Activated CD8-positive, alpha-beta memory T cell treated with anti-CD3 and anti-CD28 coated beads, Interleukin-2, amount 10 ng/mL, durations not matched to agents 7 days and 5 days (primary cell): ENCODE data around the gene MATK. TPM values are rescaled to one million over a fixed set of nuclear protein-coding genes. Genes with fewer than 3 reads are reported as not detected.
"Not testable (repeated sequence)": the region's sequence is repeated elsewhere in the genome, so short reads cannot be mapped to it uniquely, and the experiment has no call there.

Experiments
- ATAC-seq: fragments of 150-1000 bp; cut with Tn5 transposase; one replicate; pipeline ENCODE4 v1.10.0; 2021; ENCODE audit warnings: moderate library complexity
- CTCF ChIA-PET: fragments of 350-600 bp; sonication (Branson Sonifier 250); formaldehyde crosslinking; loops from one replicate; lab custom pipeline; 2021; ENCODE audit warnings: antibody characterized with exemption; lab: Charles Lee
- DNase-seq: peaks from one replicate; pipeline ENCODE4 v3.0.0-alpha.2; 2020
- H3K27ac Mint-ChIP-seq: one replicate; pipeline ENCODE4 v1.8.0; 2021; ENCODE audit warnings: mild to moderate bottlenecking, mixed read lengths
- H3K27me3 Mint-ChIP-seq: one replicate; pipeline ENCODE4 v1.8.0; 2021; ENCODE audit warnings: mixed read lengths
- H3K36me3 Mint-ChIP-seq: one replicate; pipeline ENCODE4 v1.8.0; 2021; ENCODE audit warnings: mild to moderate bottlenecking, mixed read lengths
- H3K4me1 Mint-ChIP-seq: one replicate; pipeline ENCODE4 v1.8.0; 2021; ENCODE audit warnings: mixed read lengths
- H3K4me3 Mint-ChIP-seq: one replicate; pipeline ENCODE4 v1.8.0; 2021; ENCODE audit warnings: mild to moderate bottlenecking, moderate library complexity, mixed read lengths
- H3K9me3 Mint-ChIP-seq: one replicate; pipeline ENCODE4 v1.8.0; 2022; ENCODE audit warnings: low read depth, mixed read lengths
- total RNA-seq, 2 experiments: library from RNA; stranded (reverse); gene quantifications; one replicate each; pipeline ENCODE4 v1.2.3, GENCODE V29; 2021

The MATK gene
- total RNA-seq, 2 experiments from 2014 or later = 26.8 to 30.8 TPM

- DNase-seq = no peak
- Mint-ChIP-seq H3K4me3 (no peak overlapping the region), H3K27ac (no peak overlapping the region), H3K36me3 (no peaks in the 10 kb centered on the region), H3K9me3 (no peaks in the 10 kb centered on the region), H3K4me1 (peaks cover 15% of the 10 kb centered on the region), H3K27me3 (no peaks in the 10 kb centered on the region)
- CTCF ChIA-PET = interaction anchor here (0.6 to 3.9 kb wide), 18 partner anchors 9 to 390 kb away, joined by 3 to 68 read pairs (median 6); partner anchors contain the start of genes APBA3 and MRPL54
- no peak for ATAC-seq
These were observed 36.6 kb upstream of the MATK start for GRCh38 chr19:3822683-3823349.

- peak; percentile 95 for ATAC-seq
- H3K4me3 Mint-ChIP-seq = peak overlapping the region; percentile 30
These were observed 35.7 kb upstream of the MATK start for GRCh38 chr19:3821857-3822364.

GRCh38 chr19:3821156-3821555 is 35.0 kb upstream of the MATK start:
- H3K27ac Mint-ChIP-seq = no peak overlapping the region
- ATAC-seq (no peak), DNase-seq (no peak)
- H3K4me1 Mint-ChIP-seq = peaks cover 17% of the 10 kb centered on the region
- no peaks in the 10 kb centered on the region for H3K27me3 Mint-ChIP-seq
- H3K36me3 Mint-ChIP-seq = no peaks in the 10 kb centered on the region
- H3K4me3 Mint-ChIP-seq = no peak overlapping the region
- CTCF ChIA-PET = interaction anchor here (0.8 to 3.9 kb wide), 8 partner anchors 10 to 380 kb away, joined by 3 to 68 read pairs (median 10); partner anchors contain the start of genes APBA3 and MRPL54
- no peaks in the 10 kb centered on the region for H3K9me3 Mint-ChIP-seq

More at GRCh38 chr19:3821857-3822364, 35.7 kb upstream of the MATK start:
- Mint-ChIP-seq H3K4me1 (peaks cover 17% of the 10 kb centered on the region), H3K27me3 (no peaks in the 10 kb centered on the region), H3K9me3 (no peaks in the 10 kb centered on the region), H3K36me3 (no peaks in the 10 kb centered on the region), H3K27ac (no peak overlapping the region)
- peak; percentile 92 for DNase-seq
- CTCF ChIA-PET = interaction anchor here (0.8 to 3.9 kb wide), 24 partner anchors 10 to 379 kb away, joined by 3 to 68 read pairs (median 5); partner anchors contain the start of genes APBA3 and MRPL54

GRCh38 chr19:3819989-3820388 is 33.8 kb upstream of the MATK start:
- DNase-seq (no peak), ATAC-seq (no peak)
- no peaks in the 10 kb centered on the region for H3K36me3 Mint-ChIP-seq
- no peak overlapping the region for H3K27ac Mint-ChIP-seq
- H3K9me3 Mint-ChIP-seq = no peaks in the 10 kb centered on the region
- H3K27me3 Mint-ChIP-seq = no peaks in the 10 kb centered on the region
- H3K4me1 Mint-ChIP-seq = peaks cover 17% of the 10 kb centered on the region
- CTCF ChIA-PET = interaction anchor here (3.9 kb wide), 1 partner anchor 59 kb away, joined by 68 read pairs; the partner anchor contains the start of genes APBA3 and MRPL54
- H3K4me3 Mint-ChIP-seq = no peak overlapping the region

- CTCF ChIA-PET = interaction anchor here (0.8 to 2.6 kb wide), 8 partner anchors 8 to 321 kb away, joined by 3 to 16 read pairs (median 4); partner anchors contain the start of genes APBA3 and MRPL54
- no peak for DNase-seq
- no peak overlapping the region for H3K27ac Mint-ChIP-seq
- no peak overlapping the region for H3K4me3 Mint-ChIP-seq
- no peak for ATAC-seq
- no peaks in the 10 kb centered on the region for H3K27me3 Mint-ChIP-seq
- H3K9me3 Mint-ChIP-seq = no peaks in the 10 kb centered on the region
- H3K36me3 Mint-ChIP-seq = no peaks in the 10 kb centered on the region
- H3K4me1 Mint-ChIP-seq = peaks cover 26% of the 10 kb centered on the region
These were observed 32.7 kb upstream of the MATK start for GRCh38 chr19:3818918-3819317.

- H3K36me3 Mint-ChIP-seq = peaks cover 1% of the 10 kb centered on the region
- no peak for DNase-seq
- H3K9me3 Mint-ChIP-seq = no peaks in the 10 kb centered on the region
- CTCF ChIA-PET = interaction anchor here (0.8 to 2.6 kb wide), 9 partner anchors 9 to 321 kb away, joined by 3 to 16 read pairs (median 4); partner anchors contain the start of genes APBA3 and MRPL54
- H3K4me1 Mint-ChIP-seq = peaks cover 31% of the 10 kb centered on the region
- H3K27me3 Mint-ChIP-seq = no peaks in the 10 kb centered on the region
- no peak for ATAC-seq
- no peak overlapping the region for H3K27ac Mint-ChIP-seq
- no peak overlapping the region for H3K4me3 Mint-ChIP-seq
These were observed 32.3 kb upstream of the MATK start for GRCh38 chr19:3818466-3818865.

GRCh38 chr19:3817761-3818160 is 31.6 kb upstream of the MATK start:
- Mint-ChIP-seq H3K4me1 (peaks cover 38% of the 10 kb centered on the region), H3K4me3 (no peak overlapping the region), H3K27ac (no peak overlapping the region), H3K27me3 (no peaks in the 10 kb centered on the region), H3K9me3 (no peaks in the 10 kb centered on the region), H3K36me3 (peaks cover 1% of the 10 kb centered on the region)
- CTCF ChIA-PET = interaction anchor here (0.6 to 2.6 kb wide), 8 partner anchors 17 to 322 kb away, joined by 3 to 16 read pairs (median 4); partner anchors contain the start of genes APBA3 and MRPL54
- no peak for DNase-seq
- no peak for ATAC-seq

- H3K27ac Mint-ChIP-seq = no peak overlapping the region
- DNase-seq = no peak
- H3K9me3 Mint-ChIP-seq = no peaks in the 10 kb centered on the region
- H3K27me3 Mint-ChIP-seq = no peaks in the 10 kb centered on the region
- H3K4me1 Mint-ChIP-seq = peaks cover 40% of the 10 kb centered on the region
- CTCF ChIA-PET = interaction anchor here (1.0 to 2.6 kb wide), 3 partner anchors 21 to 323 kb away, joined by 3 to 16 read pairs (median 4); partner anchors contain the start of genes APBA3 and MRPL54
- H3K4me3 Mint-ChIP-seq = no peak overlapping the region
- no peak for ATAC-seq
- H3K36me3 Mint-ChIP-seq = peaks cover 1% of the 10 kb centered on the region
These were observed 30.5 kb upstream of the MATK start for GRCh38 chr19:3816566-3817218.

GRCh38 chr19:3816148-3816547 is 30.0 kb upstream of the MATK start:
- ATAC-seq, H3K27me3 Mint-ChIP-seq, H3K36me3 Mint-ChIP-seq, H3K27ac Mint-ChIP-seq, H3K9me3 Mint-ChIP-seq, H3K4me3 Mint-ChIP-seq, DNase-seq: not testable (repeated sequence)
- H3K4me1 Mint-ChIP-seq = peaks cover 38% of the 10 kb centered on the region
- CTCF ChIA-PET = interaction anchor here (0.7 to 1.1 kb wide), 3 partner anchors 21 to 1323 kb away, joined by 3 to 4 read pairs (median 4); no protein-coding TSS in a partner anchor

GRCh38 chr19:3814648-3815047 is 28.5 kb upstream of the MATK start:
- ATAC-seq (no peak), DNase-seq (no peak)
- Mint-ChIP-seq H3K4me1 (peaks cover 38% of the 10 kb centered on the region), H3K27me3 (no peaks in the 10 kb centered on the region), H3K36me3 (peaks cover 1% of the 10 kb centered on the region), H3K4me3 (no peak overlapping the region), H3K27ac (peak overlapping the region; percentile 86), H3K9me3 (no peaks in the 10 kb centered on the region)
- CTCF ChIA-PET = interaction anchor here (1.1 kb wide), 1 partner anchor 31 kb away, joined by 4 read pairs; no protein-coding TSS in a partner anchor

GRCh38 chr19:3813473-3814392 is 27.6 kb upstream of the MATK start:
- Mint-ChIP-seq H3K4me1 (peaks cover 38% of the 10 kb centered on the region), H3K36me3 (peaks cover 1% of the 10 kb centered on the region), H3K27me3 (no peaks in the 10 kb centered on the region), H3K9me3 (no peaks in the 10 kb centered on the region), H3K27ac (peak overlapping the region; percentile 86), H3K4me3 (no peak overlapping the region)
- CTCF ChIA-PET = interaction anchor here (0.6 to 3.5 kb wide), 8 partner anchors 9 to 52 kb away, joined by 3 to 29 read pairs (median 4); partner anchors contain the start of genes APBA3, MATK and MRPL54
- DNase-seq (peak; percentile 58), ATAC-seq (no peak)

- H3K4me1 Mint-ChIP-seq = peaks cover 45% of the 10 kb centered on the region
- H3K9me3 Mint-ChIP-seq = peaks cover 2% of the 10 kb centered on the region
These were observed 24.7 kb upstream of the MATK start for GRCh38 chr19:3810708-3811355.

More at GRCh38 chr19:3810708-3811355, 24.7 kb upstream of the MATK start:
- ATAC-seq = no peak
- Mint-ChIP-seq H3K36me3 (peaks cover 1% of the 10 kb centered on the region), H3K4me3 (no peak overlapping the region), H3K27me3 (no peaks in the 10 kb centered on the region), H3K27ac (no peak overlapping the region)
- CTCF ChIA-PET = interaction anchor here (3.5 kb wide), 1 partner anchor 12 kb away, joined by 29 read pairs; no protein-coding TSS in a partner anchor
- DNase-seq = no peak
